Adipocyte (in vitro differentiated cells): ENCODE data around the gene SAPCD1.

ENCODE experiments used
- DNase-seq: peaks from one replicate; pipeline ENCODE4 v3.0.0-alpha.2; 2015; ENCODE audit warnings: low read depth
- H3K27me3 ChIP-seq: replicated peaks from 2 replicates; pipeline ENCODE4 v1.7.0; 2013; ENCODE audit warnings: mild to moderate bottlenecking, low read length, moderate library complexity; ENCODE audit not compliant: control insufficient read depth, insufficient read depth
- H3K36me3 ChIP-seq: 2 replicates; pipeline ENCODE4 v1.7.0; 2013; ENCODE audit warnings: low read length, mild to moderate bottlenecking, moderate library complexity; ENCODE audit not compliant: control insufficient read depth, insufficient read depth, severe bottlenecking
- H3K4me1 ChIP-seq: 2 replicates; pipeline ENCODE4 v1.7.0; 2013; ENCODE audit warnings: mild to moderate bottlenecking, low read length, moderate library complexity; ENCODE audit not compliant: control insufficient read depth, insufficient read depth
- H3K4me3 ChIP-seq: 2 replicates; pipeline ENCODE4 v1.7.0; 2013; ENCODE audit warnings: mild to moderate bottlenecking, low read length, moderate library complexity
- H3K9ac ChIP-seq: 2 replicates; pipeline ENCODE4 v1.7.0; 2013; ENCODE audit warnings: mild to moderate bottlenecking, low read length, moderate library complexity
- H3K9me3 ChIP-seq: 2 replicates; pipeline ENCODE4 v1.7.0; 2013; ENCODE audit warnings: mild to moderate bottlenecking, low read length, moderate library complexity; ENCODE audit not compliant: control insufficient read depth

SAPCD1 gene

GRCh38 chr6:31723245-31723979 lies 39.0 kb upstream of the SAPCD1 start, which contains the start of gene MPIG6B:
Gene MPIG6B, plus strand, starts transcription at chr6:31723373. Its CDS starts 11 bp downstream, at chr6:31723384.
- no peak for DNase-seq
- peaks cover 15% of the 10 kb centered on the region for H3K36me3 ChIP-seq
- H3K4me1 ChIP-seq, result peaks cover 13% of the 10 kb centered on the region
- no peaks in the 10 kb centered on the region for H3K9me3 ChIP-seq
- no peak within 1 kb of the TSS for H3K9ac ChIP-seq
- peaks cover 2% of the 10 kb centered on the region for H3K27me3 ChIP-seq
- no peak within 1 kb of the TSS for H3K4me3 ChIP-seq

- H3K9ac ChIP-seq, result no peak overlapping the region
- H3K36me3 ChIP-seq, result peaks cover 15% of the 10 kb centered on the region
- peaks cover 18% of the 10 kb centered on the region for H3K4me1 ChIP-seq
- no peaks in the 10 kb centered on the region for H3K9me3 ChIP-seq
- peaks cover 2% of the 10 kb centered on the region for H3K27me3 ChIP-seq
- H3K4me3 ChIP-seq, result no peak overlapping the region
- no peak for DNase-seq
Observed at GRCh38 chr6:31723980-31724691, 38.3 kb upstream of the SAPCD1 start.

GRCh38 chr6:31725502-31726350 lies 36.7 kb upstream of the SAPCD1 start:
- Histone ChIP-seq H3K4me1 (peaks cover 23% of the 10 kb centered on the region), H3K27me3 (no peaks in the 10 kb centered on the region), H3K36me3 (peaks cover 18% of the 10 kb centered on the region), H3K9me3 (no peaks in the 10 kb centered on the region), H3K9ac (no peak overlapping the region), H3K4me3 (no peak overlapping the region)
- no peak for DNase-seq

- no peak overlapping the region for H3K9ac ChIP-seq
- H3K27me3 ChIP-seq, result no peaks in the 10 kb centered on the region
- H3K4me1 ChIP-seq, result peaks cover 24% of the 10 kb centered on the region
- H3K4me3 ChIP-seq, result peak overlapping the region; percentile 94
- peaks cover 31% of the 10 kb centered on the region for H3K36me3 ChIP-seq
- DNase-seq, result no peak
- H3K9me3 ChIP-seq, result no peaks in the 10 kb centered on the region
Observed at GRCh38 chr6:31727034-31727716, 35.3 kb upstream of the SAPCD1 start.

- no peak for DNase-seq
- Histone ChIP-seq H3K4me3 (peak overlapping the region; percentile 94), H3K36me3 (peaks cover 37% of the 10 kb centered on the region), H3K27me3 (no peaks in the 10 kb centered on the region), H3K9ac (peak overlapping the region; percentile 93), H3K9me3 (no peaks in the 10 kb centered on the region), H3K4me1 (peaks cover 24% of the 10 kb centered on the region)
Observed at GRCh38 chr6:31727717-31728671, 34.5 kb upstream of the SAPCD1 start.

- no peak for DNase-seq
- H3K27me3 ChIP-seq, result no peaks in the 10 kb centered on the region
- H3K4me1 ChIP-seq, result peaks cover 27% of the 10 kb centered on the region
- H3K36me3 ChIP-seq, result peaks cover 46% of the 10 kb centered on the region
- H3K9ac ChIP-seq, result peak within 1 kb of the TSS; percentile 93
- H3K4me3 ChIP-seq, result peak within 1 kb of the TSS; percentile 94
- H3K9me3 ChIP-seq, result no peaks in the 10 kb centered on the region
Observed at GRCh38 chr6:31728767-31729514, 33.5 kb upstream of the SAPCD1 start, which contains the start of gene DDAH2. Gene DDAH2, minus strand, starts transcription at chr6:31729299. Its CDS starts 138 bp downstream, at chr6:31729161.

GRCh38 chr6:31729515-31729978 lies 32.9 kb upstream of the SAPCD1 start:
- Histone ChIP-seq H3K9ac (peak overlapping the region; percentile 93), H3K9me3 (no peaks in the 10 kb centered on the region), H3K4me3 (peak overlapping the region; percentile 94), H3K27me3 (no peaks in the 10 kb centered on the region), H3K36me3 (peaks cover 50% of the 10 kb centered on the region), H3K4me1 (peaks cover 33% of the 10 kb centered on the region)
- peak; percentile 95 for DNase-seq

GRCh38 chr6:31729979-31730630 lies 32.4 kb upstream of the SAPCD1 start:
- Histone ChIP-seq H3K36me3 (peaks cover 50% of the 10 kb centered on the region), H3K9me3 (no peaks in the 10 kb centered on the region), H3K4me1 (peaks cover 37% of the 10 kb centered on the region), H3K9ac (peak overlapping the region; percentile 93), H3K4me3 (peak overlapping the region; percentile 94), H3K27me3 (no peaks in the 10 kb centered on the region)
- DNase-seq, result peak; percentile 96

GRCh38 chr6:31730631-31731086 lies 31.8 kb upstream of the SAPCD1 start:
- H3K36me3 ChIP-seq, result peaks cover 50% of the 10 kb centered on the region
- H3K9me3 ChIP-seq, result no peaks in the 10 kb centered on the region
- H3K9ac ChIP-seq, result peak overlapping the region; percentile 93
- no peaks in the 10 kb centered on the region for H3K27me3 ChIP-seq
- H3K4me1 ChIP-seq, result peaks cover 41% of the 10 kb centered on the region
- H3K4me3 ChIP-seq, result peak overlapping the region; percentile 94
- no peak for DNase-seq
